ENCODE data around the gene INPP5A.

INPP5A gene

DNA sequence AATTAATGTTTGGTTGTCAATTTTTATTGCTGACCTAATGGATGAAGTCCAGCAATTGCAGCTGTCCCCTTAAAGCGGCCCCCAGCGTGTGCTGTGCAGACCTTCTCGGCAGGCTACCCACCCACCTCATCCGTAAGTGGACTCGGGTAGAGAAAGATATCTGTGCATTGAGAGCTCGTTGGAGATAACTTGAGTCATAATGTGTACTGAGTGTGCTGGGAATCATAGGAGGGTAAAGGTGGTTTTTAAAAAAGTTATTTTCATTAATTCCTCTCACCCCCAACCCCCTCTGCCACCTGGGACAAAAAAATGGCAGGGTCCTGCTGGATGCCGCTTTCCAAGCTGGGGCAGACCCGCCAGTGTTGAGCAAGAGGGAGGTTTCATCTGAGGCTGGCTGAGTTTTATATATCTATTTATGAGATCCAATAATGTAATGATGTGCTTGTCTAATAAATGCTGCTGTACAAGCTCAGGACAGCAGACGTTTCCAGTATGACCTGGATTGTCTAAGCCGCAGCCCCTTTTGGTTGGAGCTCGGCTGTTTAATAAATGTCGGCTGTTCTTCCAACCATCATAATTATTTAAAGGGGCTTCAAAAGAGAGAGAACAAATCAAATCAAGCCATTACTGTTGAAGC lies 129.2 kb downstream of the INPP5A start:
- TF ChIP-seq EGR1 (IDR thresholded peaks at IDR 0.05) = no peak
- no peak for TF ChIP-seq TEAD4 (IDR thresholded peaks at IDR 0.05)
- no peak for TF ChIP-seq ZBTB7A (IDR thresholded peaks at IDR 0.05; ENCODE audit: low read depth)
- no peak for TF ChIP-seq FOXM1 (IDR thresholded peaks at IDR 0.05; ENCODE audit: borderline replicate concordance, low read depth)
- TF ChIP-seq NFIC (IDR thresholded peaks at IDR 0.05) = no peak
- no peak for TF ChIP-seq USF1 (IDR thresholded peaks at IDR 0.05)
- no peak for TF ChIP-seq TAF1 (IDR thresholded peaks at IDR 0.05; ENCODE audit: low read depth)
- TF ChIP-seq CEBPB (IDR thresholded peaks at IDR 0.05) = no peak

- TF ChIP-seq MAX (IDR thresholded peaks at IDR 0.05) (no peak), TCF12 (IDR thresholded peaks at IDR 0.05; ENCODE audit: low read depth) (no peak), EGR1 (IDR thresholded peaks at IDR 0.05) (no peak), TAF1 (IDR thresholded peaks at IDR 0.05; ENCODE audit: low read depth) (no peak), TEAD4 (IDR thresholded peaks at IDR 0.05) (no peak), REST (IDR thresholded peaks at IDR 0.05; ENCODE audit: low read depth) (no peak), EP300 (IDR thresholded peaks at IDR 0.05; ENCODE audit: borderline replicate concordance) (no peak), RAD21 (IDR thresholded peaks at IDR 0.05; ENCODE audit: low read depth) (no peak), CREB1 (IDR thresholded peaks at IDR 0.05; ENCODE audit: low read depth) (no peak), ZBTB7A (IDR thresholded peaks at IDR 0.05; ENCODE audit: low read depth) (no peak), CEBPB (IDR thresholded peaks at IDR 0.05) (no peak), USF1 (IDR thresholded peaks at IDR 0.05) (no peak), YY1 (IDR thresholded peaks at IDR 0.05; ENCODE audit: low read depth) (no peak), FOXM1 (IDR thresholded peaks at IDR 0.05; ENCODE audit: borderline replicate concordance, low read depth) (no peak), NFIC (IDR thresholded peaks at IDR 0.05) (no peak)
These were observed 129.9 kb downstream of the INPP5A start for GRCh38 chr10:132667342-132668047.

DNA sequence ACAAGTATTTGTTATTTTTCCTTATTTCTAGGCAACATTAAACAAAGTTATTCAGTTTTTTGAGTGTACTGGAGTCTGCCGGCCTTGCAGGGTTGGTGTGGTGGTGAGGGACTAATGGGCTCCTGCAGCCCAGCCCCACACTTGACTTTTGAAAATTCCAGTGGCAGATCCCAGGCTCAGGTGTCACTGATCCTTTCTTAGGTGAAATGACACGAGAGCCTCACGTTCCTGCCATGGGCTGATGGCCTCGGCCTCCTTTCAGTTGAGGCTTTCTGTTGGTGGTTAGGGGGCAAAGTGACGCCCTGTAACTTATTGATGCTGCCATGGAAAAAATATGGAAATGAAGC lies 130.4 kb downstream of the INPP5A start:
- TF ChIP-seq MAX (IDR thresholded peaks at IDR 0.05) (no peak), USF1 (IDR thresholded peaks at IDR 0.05) (no peak), CEBPB (IDR thresholded peaks at IDR 0.05) (no peak), CREB1 (IDR thresholded peaks at IDR 0.05; ENCODE audit: low read depth) (no peak), TCF12 (IDR thresholded peaks at IDR 0.05; ENCODE audit: low read depth) (no peak), EP300 (IDR thresholded peaks at IDR 0.05; ENCODE audit: borderline replicate concordance) (no peak), TAF1 (IDR thresholded peaks at IDR 0.05; ENCODE audit: low read depth) (no peak), RAD21 (IDR thresholded peaks at IDR 0.05; ENCODE audit: low read depth) (no peak), ZBTB7A (IDR thresholded peaks at IDR 0.05; ENCODE audit: low read depth) (no peak), YY1 (IDR thresholded peaks at IDR 0.05; ENCODE audit: low read depth) (no peak), TEAD4 (IDR thresholded peaks at IDR 0.05) (no peak)

DNA sequence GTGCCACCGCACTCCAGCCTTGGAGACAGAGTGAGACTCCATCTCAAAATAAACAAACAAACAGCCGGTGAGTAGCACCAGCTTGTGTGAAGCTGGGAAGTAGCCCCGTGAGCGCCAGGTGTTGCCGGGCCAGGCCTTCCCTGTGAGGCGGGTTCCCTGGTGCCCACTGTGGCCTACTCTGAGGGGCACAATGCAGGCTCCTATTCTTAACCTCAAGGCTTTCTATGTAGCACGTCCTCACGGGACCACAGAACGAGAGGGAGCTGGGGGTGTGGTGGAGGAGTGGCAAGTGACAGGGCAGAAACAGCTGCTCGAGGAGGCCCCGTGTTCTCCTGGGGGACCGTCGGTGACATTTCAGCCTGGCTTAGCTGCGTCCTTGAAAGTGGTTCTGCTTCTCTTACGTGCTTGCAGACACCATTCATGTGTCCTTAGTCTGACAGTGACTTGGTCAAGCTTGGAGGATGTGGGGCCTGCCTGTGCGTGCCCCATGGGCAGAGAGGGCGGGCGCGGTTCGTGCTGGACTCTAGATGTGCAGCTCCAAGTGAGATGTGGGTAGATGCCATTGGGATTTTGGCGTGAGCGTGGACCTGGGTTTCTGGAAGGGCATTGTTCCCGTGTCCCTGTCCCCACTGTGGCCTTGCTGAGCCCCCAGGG lies 131.7 kb downstream of the INPP5A start:
- TF ChIP-seq MAX (IDR thresholded peaks at IDR 0.05) (no peak), EGR1 (IDR thresholded peaks at IDR 0.05) (no peak), CREB1 (IDR thresholded peaks at IDR 0.05; ENCODE audit: low read depth) (no peak), CEBPB (IDR thresholded peaks at IDR 0.05) (no peak), ZBTB7A (IDR thresholded peaks at IDR 0.05; ENCODE audit: low read depth) (no peak), NFIC (IDR thresholded peaks at IDR 0.05) (no peak), USF1 (IDR thresholded peaks at IDR 0.05) (no peak), RAD21 (IDR thresholded peaks at IDR 0.05; ENCODE audit: low read depth) (no peak), REST (IDR thresholded peaks at IDR 0.05; ENCODE audit: low read depth) (no peak)
